ENCODE data around the gene THBD. TPM values are rescaled to one million over a fixed set of nuclear protein-coding genes. Genes with fewer than 3 reads are reported as not detected.

Gene THBD
- total and polyA plus RNA-seq, 10 donors = 7.2 to 255 (median 61.4) TPM

DNA sequence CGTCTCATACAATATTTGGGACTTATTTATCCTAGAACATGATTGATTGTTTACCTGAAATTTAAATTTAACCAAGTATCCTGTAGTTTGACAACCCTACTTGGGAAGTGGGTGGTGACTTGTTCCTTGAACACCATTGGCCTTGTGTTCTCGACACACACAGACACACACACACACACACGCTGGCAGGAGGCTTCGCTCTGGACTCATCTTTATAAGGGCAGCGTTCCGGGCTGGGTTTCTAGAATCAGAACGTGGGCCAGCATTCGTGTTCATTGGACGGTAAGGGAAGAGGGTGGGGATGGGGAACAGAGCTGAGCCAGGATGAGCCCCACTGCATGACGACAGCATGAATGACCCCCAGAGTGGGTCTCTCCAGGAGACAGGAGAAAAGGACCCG is 30.5 kb downstream of the THBD start:
- Histone ChIP-seq H3K4me3 (no peak overlapping the region), H3K27ac (no peak overlapping the region), H3K27me3 (replicated peaks in 1 of 7) (no peaks in the 10 kb centered on the region), H3K4me1 (peaks cover 0 to 9% (median 0%) of the 10 kb centered on the region in 6 donors), H3K9me3 (no peaks in the 10 kb centered on the region), H3K36me3 (no peaks in the 10 kb centered on the region)
- DNase-seq = no peak
- 84 to 87% (median 85%) methylated on average over 11 of the region's 11 CpGs for WGBS, 5 donors
- TF ChIP-seq POLR2A (IDR thresholded peaks at IDR 0.05) (no peak), POLR2AphosphoS5 (IDR thresholded peaks at IDR 0.05) (no peak)
- TF ChIP-seq, protein P1, sequence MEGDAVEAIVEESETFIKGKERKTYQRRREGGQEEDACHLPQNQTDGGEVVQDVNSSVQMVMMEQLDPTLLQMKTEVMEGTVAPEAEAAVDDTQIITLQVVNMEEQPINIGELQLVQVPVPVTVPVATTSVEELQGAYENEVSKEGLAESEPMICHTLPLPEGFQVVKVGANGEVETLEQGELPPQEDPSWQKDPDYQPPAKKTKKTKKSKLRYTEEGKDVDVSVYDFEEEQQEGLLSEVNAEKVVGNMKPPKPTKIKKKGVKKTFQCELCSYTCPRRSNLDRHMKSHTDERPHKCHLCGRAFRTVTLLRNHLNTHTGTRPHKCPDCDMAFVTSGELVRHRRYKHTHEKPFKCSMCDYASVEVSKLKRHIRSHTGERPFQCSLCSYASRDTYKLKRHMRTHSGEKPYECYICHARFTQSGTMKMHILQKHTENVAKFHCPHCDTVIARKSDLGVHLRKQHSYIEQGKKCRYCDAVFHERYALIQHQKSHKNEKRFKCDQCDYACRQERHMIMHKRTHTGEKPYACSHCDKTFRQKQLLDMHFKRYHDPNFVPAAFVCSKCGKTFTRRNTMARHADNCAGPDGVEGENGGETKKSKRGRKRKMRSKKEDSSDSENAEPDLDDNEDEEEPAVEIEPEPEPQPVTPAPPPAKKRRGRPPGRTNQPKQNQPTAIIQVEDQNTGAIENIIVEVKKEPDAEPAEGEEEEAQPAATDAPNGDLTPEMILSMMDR (IDR thresholded peaks at IDR 0.05 in 8 of 11, conservative IDR thresholded peaks at IDR 0.05 in 3 of 11) = no peak
- intact Hi-C loops (cut with DNase I; ENCODE audit: low total_unique reads) = no loop called here

DNA sequence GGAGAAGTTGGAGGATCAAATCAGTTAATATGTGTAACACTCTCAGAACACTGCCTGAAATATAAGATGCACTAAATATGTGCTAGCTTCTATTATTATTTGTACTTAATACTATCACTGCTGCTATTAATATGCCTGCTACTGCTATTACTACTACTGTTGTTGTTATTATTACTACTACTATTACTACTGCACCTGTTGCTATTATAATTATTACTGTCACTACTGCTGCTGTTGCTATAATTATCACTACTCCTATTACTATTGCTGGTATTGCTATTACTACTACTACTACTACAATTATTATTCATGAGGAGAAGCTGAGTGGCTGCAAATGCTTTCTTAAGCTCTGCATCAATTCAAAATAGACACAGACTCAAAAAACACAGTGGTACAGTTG is 31.0 kb downstream of the THBD start:
- H3K36me3 ChIP-seq = no peaks in the 10 kb centered on the region
- no peaks in the 10 kb centered on the region for H3K27me3 ChIP-seq (replicated peaks in 1 of 7)
- H3K4me1 ChIP-seq = peaks cover 0 to 9% (median 0%) of the 10 kb centered on the region in 6 donors
- intact Hi-C loops (cut with DNase I; ENCODE audit: low total_unique reads) = no loop called here
- TF ChIP-seq, protein P1 (IDR thresholded peaks at IDR 0.05 in 8 of 11, conservative IDR thresholded peaks at IDR 0.05 in 3 of 11) = no peak
- no peak for TF ChIP-seq POLR2AphosphoS5 (IDR thresholded peaks at IDR 0.05)
- no peak for TF ChIP-seq POLR2A (IDR thresholded peaks at IDR 0.05)
- H3K4me3 ChIP-seq = no peak overlapping the region
- DNase-seq = no peak
- H3K27ac ChIP-seq = no peak overlapping the region
- no peaks in the 10 kb centered on the region for H3K9me3 ChIP-seq

GRCh38 chr20:23017516-23017915 is 32.0 kb downstream of the THBD start:
- H3K27me3 ChIP-seq (replicated peaks in 1 of 7) = no peaks in the 10 kb centered on the region
- 65 to 79% (median 74%) methylated on average over 2 of the region's 2 CpGs for WGBS, 5 donors

DNA sequence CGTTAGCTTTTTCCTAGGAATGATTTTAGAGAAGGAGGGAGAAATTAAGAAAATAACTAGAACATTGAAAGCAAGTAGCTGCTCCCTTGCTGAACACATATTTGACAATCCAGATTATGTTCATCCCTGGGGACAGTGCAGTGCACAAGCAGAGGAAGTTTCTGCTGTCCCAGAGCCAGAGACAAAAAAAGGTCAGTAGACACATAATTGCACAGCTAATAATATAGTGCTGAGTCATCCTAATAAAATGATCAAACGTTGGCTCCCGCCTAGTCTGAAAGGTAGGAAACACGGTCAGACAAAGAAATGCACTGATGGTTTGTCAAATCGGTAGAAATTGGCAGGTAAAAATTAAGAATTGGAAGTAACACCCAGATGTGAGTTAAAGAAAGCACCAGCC is 36.0 kb downstream of the THBD start:
- Histone ChIP-seq H3K27ac (no peak overlapping the region), H3K27me3 (replicated peaks in 1 of 7) (no peaks in the 10 kb centered on the region), H3K36me3 (no peaks in the 10 kb centered on the region), H3K9me3 (no peaks in the 10 kb centered on the region), H3K4me3 (no peak overlapping the region), H3K4me1 (no peaks in the 10 kb centered on the region)
- no peak for TF ChIP-seq POLR2AphosphoS5 (IDR thresholded peaks at IDR 0.05)
- TF ChIP-seq, protein P1 (IDR thresholded peaks at IDR 0.05 in 8 of 11, conservative IDR thresholded peaks at IDR 0.05 in 3 of 11) = no peak
- TF ChIP-seq POLR2A (IDR thresholded peaks at IDR 0.05) = no peak
- intact Hi-C loops (cut with DNase I; ENCODE audit: low total_unique reads) = no loop called here
- WGBS, 5 donors = 58 to 78% (median 63%) methylated on average over 5 of the region's 5 CpGs
- no peak for DNase-seq

More at GRCh38 chr20:23017516-23017915, 32.0 kb downstream of the THBD start:
- DNase-seq = no peak
- TF ChIP-seq POLR2AphosphoS5 (IDR thresholded peaks at IDR 0.05) = no peak
- Histone ChIP-seq H3K4me1 (peaks cover 0 to 9% (median 0%) of the 10 kb centered on the region in 6 donors), H3K9me3 (no peaks in the 10 kb centered on the region), H3K4me3 (no peak overlapping the region), H3K36me3 (no peaks in the 10 kb centered on the region), H3K27ac (no peak overlapping the region)
- intact Hi-C loops (cut with DNase I; ENCODE audit: low total_unique reads) = no loop called here

Data from spleen (tissue), 11 donors.